A204.1 (cell line): ENCODE data around the gene EDEM1.
"Not testable (repeated sequence)": the region's sequence is repeated elsewhere in the genome, so short reads cannot be mapped to it uniquely, and the experiment has no call there.

Experiments
- FAIRE-seq: peaks from 2 replicates; lab custom pipeline; 2012; peaks lifted over from hg19 to GRCh38; lab: Jason Lieb, UNC

Gene EDEM1

GRCh38 chr3:5233026-5233425, 45.5 kb downstream of the EDEM1 start:
- FAIRE-seq, result no peak

- no peak for FAIRE-seq
These were observed 48.1 kb downstream of the EDEM1 start for GRCh38 chr3:5235655-5236054.

- no peak for FAIRE-seq
These were observed 51.0 kb downstream of the EDEM1 start for GRCh38 chr3:5238545-5238944.

- FAIRE-seq, result no peak
These were observed 52.1 kb downstream of the EDEM1 start for GRCh38 chr3:5239602-5240001.

- FAIRE-seq, result no peak
These were observed 53.2 kb downstream of the EDEM1 start for GRCh38 chr3:5240740-5241139.

GRCh38 chr3:5242785-5243184, 55.3 kb downstream of the EDEM1 start:
- FAIRE-seq, result not testable (repeated sequence)

GRCh38 chr3:5245927-5246326, 58.4 kb downstream of the EDEM1 start:
- no peak for FAIRE-seq

- no peak for FAIRE-seq
These were observed 61.3 kb downstream of the EDEM1 start for GRCh38 chr3:5248822-5249221.

- FAIRE-seq, result no peak
These were observed 63.1 kb downstream of the EDEM1 start for GRCh38 chr3:5250467-5251195.

GRCh38 chr3:5251196-5251583, 63.7 kb downstream of the EDEM1 start:
- no peak for FAIRE-seq

- no peak for FAIRE-seq
These were observed 64.6 kb downstream of the EDEM1 start for GRCh38 chr3:5252131-5252530.

GRCh38 chr3:5254281-5255048, 67.0 kb downstream of the EDEM1 start:
- no peak for FAIRE-seq

- no peak for FAIRE-seq
These were observed 68.2 kb downstream of the EDEM1 start for GRCh38 chr3:5255404-5256344.

- FAIRE-seq, result no peak
These were observed 71.0 kb downstream of the EDEM1 start for GRCh38 chr3:5258526-5258925.

- FAIRE-seq, result no peak
These were observed 73.5 kb downstream of the EDEM1 start for GRCh38 chr3:5260992-5261501.

GRCh38 chr3:5262507-5262906, 75.0 kb downstream of the EDEM1 start:
- no peak for FAIRE-seq

- FAIRE-seq, result no peak
These were observed 76.6 kb downstream of the EDEM1 start for GRCh38 chr3:5264093-5264600.

- FAIRE-seq, result no peak
These were observed 77.6 kb downstream of the EDEM1 start for GRCh38 chr3:5264896-5265770.

GRCh38 chr3:5267252-5267651, 79.7 kb downstream of the EDEM1 start:
- no peak for FAIRE-seq

GRCh38 chr3:5267889-5268288, 80.4 kb downstream of the EDEM1 start:
- no peak for FAIRE-seq
